Uterus (tissue), 4 donors: ENCODE measurements around the gene COL5A3. TPM values are rescaled to one million over a fixed set of nuclear protein-coding genes. Genes with fewer than 3 reads are reported as not detected.

Experiments
- DNase-seq, 2 donors: peaks; one replicate each; pipeline ENCODE4 v3.0.0-alpha.2; 2019 to 2020
- H3K27ac ChIP-seq, 2 donors: fragments of 200-600 bp; sonication (generic); 1 replicate in 1 of 2; 2 replicates in 1 of 2; pipeline ENCODE4 v1.5.1; 2016 to 2018
- H3K27me3 ChIP-seq, 2 donors: fragments of 200-600 bp; sonication (generic); one replicate each; pipeline ENCODE4 v1.5.1; 2018 to 2019; ENCODE audit warnings: control low read depth in 1 of 2
- H3K36me3 ChIP-seq, 2 donors: fragments of 200-600 bp; sonication (generic); one replicate each; pipeline ENCODE4 v1.5.1; 2019; ENCODE audit warnings: control low read depth in 1 of 2
- H3K4me1 ChIP-seq, 2 donors: fragments of 200-600 bp; sonication (generic); one replicate each; pipeline ENCODE4 v1.5.1; 2018 to 2019; ENCODE audit warnings: control low read depth in 1 of 2
- H3K4me3 ChIP-seq, 2 donors: fragments of 200-600 bp; sonication (generic); 1 replicate in 1 of 2; 2 replicates in 1 of 2; pipeline ENCODE4 v1.5.1; 2018 to 2019; ENCODE audit warnings: mild to moderate bottlenecking in 1 of 2
- H3K9me3 ChIP-seq, 2 donors: fragments of 200-600 bp; sonication (generic); one replicate each; pipeline ENCODE4 v1.5.1; 2019; ENCODE audit warnings: control low read depth in 1 of 2
- CTCF ChIP-seq, 4 experiments: fragments of 200-600 bp in 2 of 4; fragments of 450-650 bp in 2 of 4; sonication (generic) in 2 of 4; IDR thresholded peaks; one replicate each; pipeline ENCODE4 v1.5.1; 2016 to 2019; ENCODE audit warnings: antibody characterized with exemption in 4 of 4, mild to moderate bottlenecking in 2 of 4, moderate library complexity in 1 of 4
- POLR2A ChIP-seq, 2 donors: fragments of 450-650 bp; IDR thresholded peaks; one replicate each; pipeline ENCODE4 v1.6.1; 2016; ENCODE audit warnings: antibody characterized with exemption in 2 of 2, mild to moderate bottlenecking in 1 of 2, moderate library complexity in 1 of 2
- intact Hi-C: fragments of 100-400 bp; cut with DNase I; formaldehyde crosslinking; loops from one replicate; pipeline ENCODE4 v1.15.1; 2023; ENCODE audit warnings: low total_unique reads
- total RNA-seq, 4 donors: library from RNA; depleted of rRNA in 3 of 4; stranded (reverse); fragments of >200 nt in 3 of 4; gene quantifications; one replicate each; pipeline versions ENCODE4 v1.1.0 to v1.2.4, GENCODE V29; 2014 to 2023
- donor health status: DM: yes; HTN: yes; CAD: no.

Gene COL5A3
- total RNA-seq, result 10 to 100 TPM; 12.6 to 43.3 (median 25.6) TPM

- intact Hi-C loops, result no loop called here
- peak; percentile 59 to 76 for DNase-seq
- Histone ChIP-seq H3K27me3 (no peaks in the 10 kb centered on the region), H3K4me3 (peak within 1 kb of the TSS; percentile 34 to 35), H3K9me3 (no peaks in the 10 kb centered on the region), H3K36me3 (no peaks in the 10 kb centered on the region), H3K27ac (peak within 1 kb of the TSS; percentile 83 to 88), H3K4me1 (peaks cover 0 to 11% of the 10 kb centered on the region in 2 donors)
- TF ChIP-seq CTCF (IDR thresholded peaks at IDR 0.05) (no peak), POLR2A (IDR thresholded peaks at IDR 0.05) (peak in 1 of 2 donors; percentile 26)
Measured at GRCh38 chr19:10010247-10010691, at the start of gene COL5A3. Gene COL5A3, minus strand, starts transcription at chr19:10010504. Its CDS starts 119 bp downstream, at chr19:10010385.

GRCh38 chr19:10052602-10053360 is 42.5 kb upstream of the COL5A3 start:
- no peak for TF ChIP-seq CTCF (IDR thresholded peaks at IDR 0.05)
- TF ChIP-seq POLR2A (IDR thresholded peaks at IDR 0.05), result no peak
- no peaks in the 10 kb centered on the region for H3K27me3 ChIP-seq
- DNase-seq, result no peak
- H3K4me1 ChIP-seq, result no peaks in the 10 kb centered on the region
- intact Hi-C loops, result no loop called here
- no peaks in the 10 kb centered on the region for H3K36me3 ChIP-seq
- no peak overlapping the region for H3K27ac ChIP-seq
- no peaks in the 10 kb centered on the region for H3K9me3 ChIP-seq
- H3K4me3 ChIP-seq, result no peak overlapping the region

- H3K27me3 ChIP-seq, result no peaks in the 10 kb centered on the region
- H3K4me3 ChIP-seq, result no peak overlapping the region
- no peak for DNase-seq
- peaks cover 0 to 9% of the 10 kb centered on the region in 2 donors for H3K9me3 ChIP-seq
- H3K27ac ChIP-seq, result no peak overlapping the region
- H3K36me3 ChIP-seq, result no peaks in the 10 kb centered on the region
- TF ChIP-seq CTCF (IDR thresholded peaks at IDR 0.05) (no peak), POLR2A (IDR thresholded peaks at IDR 0.05) (no peak)
- H3K4me1 ChIP-seq, result no peaks in the 10 kb centered on the region
- intact Hi-C loops, result no loop called here
Measured at GRCh38 chr19:10049626-10050025, 39.3 kb upstream of the COL5A3 start.

- Histone ChIP-seq H3K27me3 (no peaks in the 10 kb centered on the region), H3K9me3 (peaks cover 0 to 35% of the 10 kb centered on the region in 2 donors)
Measured at GRCh38 chr19:10045371-10045770, 35.1 kb upstream of the COL5A3 start.

More at GRCh38 chr19:10045371-10045770, 35.1 kb upstream of the COL5A3 start:
- DNase-seq, result no peak
- H3K4me1 ChIP-seq, result no peaks in the 10 kb centered on the region
- no peak overlapping the region for H3K27ac ChIP-seq
- no peak for TF ChIP-seq POLR2A (IDR thresholded peaks at IDR 0.05)
- no peak for TF ChIP-seq CTCF (IDR thresholded peaks at IDR 0.05)
- no peaks in the 10 kb centered on the region for H3K36me3 ChIP-seq
- intact Hi-C loops, result no loop called here
- H3K4me3 ChIP-seq, result no peak overlapping the region
